GM19043 (cell line): ENCODE measurements around the gene MTIF3.
A peak's percentile ranks its signal among the peaks of the same experiment; 100 is the strongest.

Experiments used
- ATAC-seq: cut with Tn5 transposase; IDR thresholded peaks from one replicate; pipeline ENCODE4 v1.9.1; 2021; ENCODE audit warnings: low read depth; ENCODE audit not compliant: unreplicated experiment

The MTIF3 gene

GRCh38 chr13:27449936-27450828 lies at the start of gene MTIF3:
TSS of gene MTIF3 (minus strand) at chr13:27450564. CDS start at chr13:27440448, 10,116 bp downstream.
- ATAC-seq: peak; percentile 73

- no peak for ATAC-seq
Observed at GRCh38 chr13:27497563-27498230, 47.3 kb upstream of the MTIF3 start.

GRCh38 chr13:27496536-27497273 lies 46.3 kb upstream of the MTIF3 start:
- no peak for ATAC-seq

GRCh38 chr13:27496006-27496405 lies 45.6 kb upstream of the MTIF3 start:
- ATAC-seq: no peak

- ATAC-seq: no peak
Observed at GRCh38 chr13:27495551-27495950, 45.2 kb upstream of the MTIF3 start.

- ATAC-seq: no peak
Observed at GRCh38 chr13:27493981-27494380, 43.6 kb upstream of the MTIF3 start.

GRCh38 chr13:27489456-27489855 lies 39.1 kb upstream of the MTIF3 start:
- ATAC-seq: no peak

GRCh38 chr13:27487776-27488175 lies 37.4 kb upstream of the MTIF3 start:
- no peak for ATAC-seq

- no peak for ATAC-seq
Observed at GRCh38 chr13:27483421-27483820, 33.1 kb upstream of the MTIF3 start.

GRCh38 chr13:27482983-27483382 lies 32.6 kb upstream of the MTIF3 start:
- peak; percentile 93 for ATAC-seq

GRCh38 chr13:27481766-27482165 lies 31.4 kb upstream of the MTIF3 start:
- ATAC-seq: no peak

GRCh38 chr13:27476943-27477703 lies 26.8 kb upstream of the MTIF3 start:
- peak; percentile 61 for ATAC-seq

- no peak for ATAC-seq
Observed at GRCh38 chr13:27474751-27475268, 24.4 kb upstream of the MTIF3 start.

GRCh38 chr13:27472941-27473340 lies 22.6 kb upstream of the MTIF3 start:
- ATAC-seq: no peak

- no peak for ATAC-seq
Observed at GRCh38 chr13:27472441-27472840, 22.1 kb upstream of the MTIF3 start.

- no peak for ATAC-seq
Observed at GRCh38 chr13:27470075-27470820, 19.9 kb upstream of the MTIF3 start.

- no peak for ATAC-seq
Observed at GRCh38 chr13:27466513-27466912, 16.1 kb upstream of the MTIF3 start.

GRCh38 chr13:27465611-27466010 lies 15.2 kb upstream of the MTIF3 start:
- no peak for ATAC-seq

GRCh38 chr13:27463500-27463899 lies 13.1 kb upstream of the MTIF3 start:
- ATAC-seq: no peak
